ENCODE measurements around the gene FAF1.
"Not testable (repeated sequence)": the region's sequence is repeated elsewhere in the genome, so short reads cannot be mapped to it uniquely, and the experiment has no call there.

The FAF1 gene

GRCh38 chr1:50742523-50742922 is 217.5 kb downstream of the FAF1 start:
- no peak overlapping the region for H3K4me3 ChIP-seq
- DNase-seq (ENCODE audit: low spot score), result no peak
- TF ChIP-seq CTCF (IDR thresholded peaks at IDR 0.05), result no peak
- no peak overlapping the region for H3K27ac ChIP-seq

GRCh38 chr1:50739125-50739524 is 220.9 kb downstream of the FAF1 start:
- no peak overlapping the region for H3K27ac ChIP-seq
- H3K4me3 ChIP-seq, result no peak overlapping the region
- TF ChIP-seq CTCF (IDR thresholded peaks at IDR 0.05), result no peak
- no peak for DNase-seq (ENCODE audit: low spot score)

- H3K4me3 ChIP-seq, result no peak overlapping the region
- DNase-seq (ENCODE audit: low spot score), result no peak
- no peak for TF ChIP-seq CTCF (IDR thresholded peaks at IDR 0.05)
- H3K27ac ChIP-seq, result no peak overlapping the region
Observed at GRCh38 chr1:50735443-50735842, 224.6 kb downstream of the FAF1 start.

GRCh38 chr1:50727578-50727977 is 232.5 kb downstream of the FAF1 start:
- DNase-seq (ENCODE audit: low spot score); H3K4me3 ChIP-seq; H3K27ac ChIP-seq: not testable (repeated sequence)

GRCh38 chr1:50724626-50725286 is 235.3 kb downstream of the FAF1 start:
- no peak overlapping the region for H3K4me3 ChIP-seq
- no peak for TF ChIP-seq CTCF (IDR thresholded peaks at IDR 0.05)
- no peak overlapping the region for H3K27ac ChIP-seq
- no peak for DNase-seq (ENCODE audit: low spot score)

- no peak for DNase-seq (ENCODE audit: low spot score)
- H3K4me3 ChIP-seq, result no peak overlapping the region
- H3K27ac ChIP-seq, result no peak overlapping the region
- TF ChIP-seq CTCF (IDR thresholded peaks at IDR 0.05), result no peak
Observed at GRCh38 chr1:50720457-50721053, 239.5 kb downstream of the FAF1 start.

GRCh38 chr1:50719126-50719525 is 240.9 kb downstream of the FAF1 start:
- no peak overlapping the region for H3K4me3 ChIP-seq
- no peak for DNase-seq (ENCODE audit: low spot score)
- no peak overlapping the region for H3K27ac ChIP-seq
- TF ChIP-seq CTCF (IDR thresholded peaks at IDR 0.05), result no peak

Measured in coronary artery (tissue), 2 donors.